Mucosa of descending colon (tissue), 3 donors: ENCODE data around the gene TRAPPC8. TPM values are rescaled to one million over a fixed set of nuclear protein-coding genes. Genes with fewer than 3 reads are reported as not detected.
"Not testable (repeated sequence)": the region's sequence is repeated elsewhere in the genome, so short reads cannot be mapped to it uniquely, and the experiment has no call there.

Source experiments
- ATAC-seq: fragments of 200-7000 bp; cut with Tn5 transposase; one replicate; pipeline ENCODE4 v1.9.1; 2020; ENCODE audit warnings: mild to moderate bottlenecking, moderate library complexity
- DNase-seq, 3 donors: peaks; one replicate each; pipeline ENCODE4 v3.0.0-alpha.2; 2020
- H3K36me3 ChIP-seq: fragments of 200-600 bp; one replicate; pipeline ENCODE4 v1.8.0; 2021; ENCODE audit warnings: low read depth, mild to moderate bottlenecking
- H3K4me1 ChIP-seq: fragments of 200-600 bp; one replicate; pipeline ENCODE4 v1.8.0; 2021; ENCODE audit warnings: low read depth, mild to moderate bottlenecking
- H3K4me3 ChIP-seq: fragments of 200-600 bp; one replicate; pipeline ENCODE4 v1.8.0; 2021; ENCODE audit warnings: mild to moderate bottlenecking
- H3K9me3 ChIP-seq: fragments of 200-600 bp; one replicate; pipeline ENCODE4 v1.8.0; 2021; ENCODE audit warnings: mild to moderate bottlenecking
- CTCF ChIP-seq: fragments of 200-600 bp; IDR thresholded peaks from one replicate; pipeline ENCODE4 v1.8.0; 2022; ENCODE audit warnings: antibody characterized with exemption, mild to moderate bottlenecking
- intact Hi-C, 2 donors: fragments of 100-400 bp; cut with DNase I in 1 of 2; cut with micrococcal nuclease in 1 of 2; formaldehyde crosslinking; loops; one replicate each; pipeline versions ENCODE4 v1.11.0 to v1.11.1; 2022; cut with DNase I, micrococcal nuclease
- total RNA-seq, 3 donors: library from RNA; stranded (reverse); fragmentation: NEBNext Ultra II Directional in 2 of 3; extraction: Animal tissue kit (Norgen Biotek cat#: 25700) in 2 of 3; gene quantifications; one replicate each; pipeline versions ENCODE4 v1.2.1 to v1.2.4, GENCODE V29; 2021 to 2023
- donor health status: DM: no; HTN: no; CAD: no; lungs with moderate emphysema.
- donor health status: DM: no; HTN: no; CAD: no.
- donor health status: DM: no; HTN: yes; CAD: no.

The TRAPPC8 gene
- total RNA-seq, 3 donors from 2014 or later = 42.6 to 51.4 (median 51.2) TPM

GRCh38 chr18:31825772-31826171 is 117.2 kb downstream of the TRAPPC8 start:
- ATAC-seq = no peak
- H3K4me3 ChIP-seq = no peak overlapping the region
- H3K9me3 ChIP-seq = no peaks in the 10 kb centered on the region
- no peaks in the 10 kb centered on the region for H3K36me3 ChIP-seq
- peaks cover 3% of the 10 kb centered on the region for H3K4me1 ChIP-seq
- no peak for DNase-seq
- TF ChIP-seq CTCF = no peak
- intact Hi-C loops = no loop called here

- no peak for DNase-seq
- TF ChIP-seq CTCF = no peak
- no peak for ATAC-seq
- no peak overlapping the region for H3K4me3 ChIP-seq
- no peaks in the 10 kb centered on the region for H3K9me3 ChIP-seq
- peaks cover 3% of the 10 kb centered on the region for H3K4me1 ChIP-seq
- no peaks in the 10 kb centered on the region for H3K36me3 ChIP-seq
- intact Hi-C loops = no loop called here
Observed at GRCh38 chr18:31821545-31822171, 121.3 kb downstream of the TRAPPC8 start.

GRCh38 chr18:31819925-31820229 is 123.1 kb downstream of the TRAPPC8 start:
- Histone ChIP-seq H3K4me1 (peaks cover 3% of the 10 kb centered on the region), H3K36me3 (no peaks in the 10 kb centered on the region), H3K4me3 (no peak overlapping the region), H3K9me3 (no peaks in the 10 kb centered on the region)
- DNase-seq (no peak), ATAC-seq (no peak)
- TF ChIP-seq CTCF = no peak
- intact Hi-C loops = no loop called here

GRCh38 chr18:31819106-31819924 is 123.6 kb downstream of the TRAPPC8 start:
- intact Hi-C loops = no loop called here
- Histone ChIP-seq H3K36me3 (no peaks in the 10 kb centered on the region), H3K9me3 (no peaks in the 10 kb centered on the region), H3K4me3 (no peak overlapping the region), H3K4me1 (peaks cover 3% of the 10 kb centered on the region)
- TF ChIP-seq CTCF = peak; percentile 46
- DNase-seq (peak in 1 of 3 donors; percentile 10), ATAC-seq (peak; percentile 68)

GRCh38 chr18:31814132-31814531 is 128.8 kb downstream of the TRAPPC8 start:
- no peaks in the 10 kb centered on the region for H3K4me1 ChIP-seq
- intact Hi-C loops = no loop called here
- ATAC-seq = no peak

GRCh38 chr18:31810336-31811130 is 132.4 kb downstream of the TRAPPC8 start:
- DNase-seq, H3K4me1 ChIP-seq, intact Hi-C loops, H3K4me3 ChIP-seq, ATAC-seq, H3K9me3 ChIP-seq, H3K36me3 ChIP-seq: not testable (repeated sequence)

More at GRCh38 chr18:31814132-31814531, 128.8 kb downstream of the TRAPPC8 start:
- Histone ChIP-seq H3K4me3 (no peak overlapping the region), H3K36me3 (no peaks in the 10 kb centered on the region), H3K9me3 (no peaks in the 10 kb centered on the region)
- no peak for DNase-seq
- TF ChIP-seq CTCF = no peak

GRCh38 chr18:31809049-31809448 is 133.9 kb downstream of the TRAPPC8 start:
- H3K36me3 ChIP-seq, H3K4me3 ChIP-seq, H3K9me3 ChIP-seq, H3K4me1 ChIP-seq, DNase-seq, intact Hi-C loops, ATAC-seq: not testable (repeated sequence)
